Activated gamma-delta T cell treated with anti-CD3 and anti-CD28 coated beads, Interleukin-2, amount 50 U/mL, for 16 hours (primary cell): Measurements from ENCODE around the gene RLIM.
"Not testable (repeated sequence)": the region's sequence is repeated elsewhere in the genome, so short reads cannot be mapped to it uniquely, and the experiment has no call there.

Source experiments
- DNase-seq: peaks from one replicate; pipeline ENCODE4 v3.0.0-alpha.2; 2020; ENCODE audit warnings: low read depth

The RLIM gene, protein sequence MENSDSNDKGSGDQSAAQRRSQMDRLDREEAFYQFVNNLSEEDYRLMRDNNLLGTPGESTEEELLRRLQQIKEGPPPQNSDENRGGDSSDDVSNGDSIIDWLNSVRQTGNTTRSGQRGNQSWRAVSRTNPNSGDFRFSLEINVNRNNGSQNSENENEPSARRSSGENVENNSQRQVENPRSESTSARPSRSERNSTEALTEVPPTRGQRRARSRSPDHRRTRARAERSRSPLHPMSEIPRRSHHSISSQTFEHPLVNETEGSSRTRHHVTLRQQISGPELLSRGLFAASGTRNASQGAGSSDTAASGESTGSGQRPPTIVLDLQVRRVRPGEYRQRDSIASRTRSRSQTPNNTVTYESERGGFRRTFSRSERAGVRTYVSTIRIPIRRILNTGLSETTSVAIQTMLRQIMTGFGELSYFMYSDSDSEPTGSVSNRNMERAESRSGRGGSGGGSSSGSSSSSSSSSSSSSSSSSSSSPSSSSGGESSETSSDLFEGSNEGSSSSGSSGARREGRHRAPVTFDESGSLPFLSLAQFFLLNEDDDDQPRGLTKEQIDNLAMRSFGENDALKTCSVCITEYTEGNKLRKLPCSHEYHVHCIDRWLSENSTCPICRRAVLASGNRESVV

DNA sequence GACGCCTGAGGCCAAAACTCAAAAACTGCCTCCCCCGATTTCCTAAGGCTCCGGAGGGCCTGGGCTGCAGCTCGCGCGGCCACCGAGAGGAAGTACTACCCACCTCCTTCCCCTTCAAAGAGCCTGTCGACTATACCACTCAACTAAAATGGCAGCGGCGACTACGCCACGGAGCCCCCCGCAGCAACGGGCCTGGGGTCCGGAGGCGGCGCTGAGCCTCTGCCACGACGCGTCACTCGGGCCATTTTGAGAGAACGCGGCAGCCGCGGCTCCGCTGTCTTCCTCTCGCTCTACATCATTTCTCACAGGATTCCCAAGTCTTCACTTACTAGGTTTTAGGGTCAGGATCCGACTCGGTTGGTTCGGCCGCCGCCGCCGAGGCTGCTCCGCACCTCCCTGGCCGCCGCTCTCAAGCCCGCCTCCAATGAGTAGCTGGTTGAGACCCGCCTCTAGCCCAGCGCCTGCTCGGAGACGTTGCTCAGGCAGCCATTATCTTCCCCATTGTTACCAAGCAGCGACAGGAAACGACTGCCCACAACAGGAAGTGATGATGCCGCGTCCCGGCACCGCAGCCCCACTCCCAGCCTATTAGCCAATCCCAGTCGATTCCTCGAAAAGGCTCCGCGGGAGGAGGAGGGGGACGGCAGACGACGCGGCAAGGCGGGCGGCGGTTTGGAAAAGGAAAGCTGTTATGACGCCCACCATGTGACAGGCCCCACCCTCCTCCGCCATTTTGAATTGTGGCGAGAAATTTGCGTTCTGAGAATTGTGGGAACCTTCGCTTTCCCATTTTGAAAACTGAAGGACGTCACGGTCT lies at the start of gene RLIM:
Gene RLIM (minus strand): TSS at position 532 of the 817 bp plus-strand sequence. CDS start 18,647 bp downstream, outside the sequence.
- DNase-seq: peak; percentile 80

DNA sequence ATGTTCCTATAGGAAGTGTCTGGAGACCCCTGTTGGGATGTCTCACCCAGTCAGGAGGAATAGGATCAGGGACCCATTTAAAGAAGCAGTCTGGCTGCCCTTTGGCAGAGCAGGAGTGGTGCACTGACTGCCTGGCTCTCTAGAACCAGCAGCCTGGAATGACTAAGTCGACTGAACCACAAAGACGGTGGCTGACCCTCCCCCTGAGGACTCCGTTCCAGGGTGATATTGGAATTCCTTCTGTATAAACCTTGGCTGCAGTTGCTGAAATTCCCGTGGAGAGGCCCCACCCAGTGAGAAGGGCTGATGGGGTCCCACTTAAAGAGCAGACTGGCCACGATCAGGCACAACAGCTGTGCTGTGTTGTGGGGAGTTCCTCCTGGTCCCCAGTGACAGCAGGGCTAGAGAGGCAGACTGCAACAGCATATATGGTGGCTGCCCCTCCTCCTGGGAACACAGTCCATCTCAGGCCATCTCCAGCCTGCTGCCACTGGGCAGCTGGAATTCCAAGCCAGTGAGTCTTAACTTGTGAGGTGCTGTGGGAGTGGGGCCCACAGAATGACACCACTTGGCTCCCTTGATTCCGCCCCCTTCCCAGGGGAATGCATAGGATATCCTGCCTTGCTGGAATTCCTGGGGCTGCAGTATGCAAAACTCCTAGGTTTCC lies 41.8 kb upstream of the RLIM start:
- no peak for DNase-seq

DNA sequence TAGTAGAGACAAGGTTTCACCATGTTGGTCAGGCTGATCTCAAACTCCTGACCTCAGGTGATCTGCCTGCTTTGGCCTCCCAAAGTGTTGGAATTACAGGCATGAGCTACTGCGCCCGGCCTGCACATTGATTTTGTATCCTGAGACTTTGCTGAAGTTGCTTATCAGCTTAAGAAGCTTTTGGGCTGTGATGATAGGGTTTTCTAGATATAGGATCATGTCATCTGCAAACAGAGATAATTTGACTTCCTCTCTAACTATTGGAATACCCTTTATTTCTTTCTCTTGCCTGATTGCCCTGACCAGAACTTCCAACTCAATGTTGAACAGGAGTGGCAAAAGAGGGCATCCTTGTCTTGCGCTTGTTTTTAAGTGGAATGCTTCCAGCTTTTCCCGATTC lies 40.5 kb upstream of the RLIM start:
- not testable (repeated sequence) for DNase-seq

DNA sequence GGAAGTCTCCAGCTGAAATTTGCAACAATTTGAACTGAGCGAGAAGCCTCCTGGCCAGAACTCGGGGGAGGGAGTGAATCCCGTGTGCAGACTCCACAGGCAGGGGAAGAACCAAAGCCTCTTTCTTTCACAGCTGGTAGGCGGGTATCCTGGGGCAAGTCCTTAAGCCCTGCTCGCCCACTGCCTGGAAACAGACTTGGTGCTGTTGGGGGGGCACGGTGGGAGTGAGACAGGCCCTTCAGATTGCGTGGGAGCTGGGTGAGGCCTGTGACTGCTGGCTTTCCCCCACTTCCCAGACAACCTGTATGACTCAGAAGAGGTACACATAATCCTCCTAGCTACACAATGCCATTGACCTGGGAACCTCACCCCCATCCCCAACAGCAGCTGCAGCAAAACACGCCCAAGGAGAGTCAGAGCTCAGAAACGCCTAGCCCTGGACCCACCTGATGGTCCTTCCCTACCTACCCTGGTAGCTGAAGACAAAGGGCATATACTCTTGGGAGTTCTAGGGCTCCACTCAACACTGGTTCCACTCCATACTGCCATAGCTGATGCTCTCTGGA lies 22.4 kb upstream of the RLIM start:
- DNase-seq: no peak

DNA sequence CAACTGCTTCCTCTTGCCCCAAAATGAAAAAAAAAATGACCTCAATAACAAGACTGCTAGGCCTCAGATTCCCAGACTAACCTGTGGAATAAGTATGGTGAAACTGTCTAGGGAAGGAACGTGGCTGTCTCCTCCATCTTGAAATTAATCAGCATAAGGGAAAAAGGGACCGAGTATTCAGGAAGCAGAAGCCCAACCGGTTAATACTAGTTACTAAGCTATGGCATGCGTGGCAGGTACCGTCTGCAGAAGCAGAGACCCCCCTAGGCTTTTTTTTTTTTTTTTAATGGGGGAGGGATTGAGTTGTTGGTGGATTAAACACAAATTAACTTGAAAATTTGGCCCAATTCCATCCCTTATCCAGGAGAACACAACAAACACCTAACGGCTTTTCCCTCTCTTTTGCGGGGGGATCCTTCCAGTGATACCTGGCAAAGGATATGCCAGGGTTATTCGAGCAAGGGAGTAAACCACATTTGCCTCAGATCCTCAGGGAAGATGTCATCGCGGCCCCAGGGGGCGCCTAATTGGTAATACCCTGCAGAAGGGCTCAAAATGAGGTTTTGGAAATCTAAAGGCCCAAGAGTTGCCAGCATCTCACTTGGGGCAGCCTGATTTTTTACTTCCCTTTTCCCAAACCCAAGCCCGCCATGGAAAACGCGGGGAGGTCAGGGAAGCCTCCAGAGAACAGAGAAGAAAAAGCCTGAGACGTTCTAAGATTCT lies 893 bp downstream of the RLIM start:
- no peak for DNase-seq

DNA sequence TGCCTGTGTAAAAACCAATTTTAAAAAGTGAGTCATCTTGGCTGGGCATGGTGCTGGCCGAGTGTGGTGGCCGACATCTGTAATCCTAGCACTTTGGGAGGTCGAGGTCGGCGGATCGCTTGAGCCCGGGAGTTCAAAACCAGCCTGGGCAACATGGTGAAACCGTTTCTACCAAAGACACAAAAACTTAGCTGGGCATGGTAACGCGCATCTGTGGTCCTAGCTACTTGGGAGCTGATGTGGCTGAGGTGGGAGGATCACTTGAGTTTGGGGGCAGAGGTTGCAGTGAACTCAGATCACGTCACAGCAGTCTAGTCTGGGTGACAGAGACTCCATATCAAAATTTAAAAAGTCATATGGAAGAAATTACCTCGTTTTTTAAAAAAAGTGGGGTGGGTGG lies 7.6 kb downstream of the RLIM start:
- DNase-seq: no peak

DNA sequence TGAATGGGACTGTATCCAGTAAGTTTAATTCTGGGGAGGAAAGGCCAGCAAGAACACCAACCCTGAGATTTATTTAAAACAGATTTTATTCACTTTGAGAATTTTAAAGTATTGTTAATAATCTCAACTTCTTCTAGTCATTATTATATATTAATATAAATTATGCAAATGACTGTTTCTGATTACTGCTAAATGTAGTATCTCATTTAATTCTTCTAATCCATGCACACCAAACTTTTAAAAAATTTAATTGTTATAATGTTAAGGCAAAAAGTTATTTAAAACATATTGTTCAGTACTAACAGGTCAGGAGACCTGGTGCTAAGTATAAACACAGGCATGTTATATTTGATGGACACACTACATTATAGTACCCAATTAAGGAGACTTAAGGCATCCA lies 8.1 kb downstream of the RLIM start:
- no peak for DNase-seq

DNA sequence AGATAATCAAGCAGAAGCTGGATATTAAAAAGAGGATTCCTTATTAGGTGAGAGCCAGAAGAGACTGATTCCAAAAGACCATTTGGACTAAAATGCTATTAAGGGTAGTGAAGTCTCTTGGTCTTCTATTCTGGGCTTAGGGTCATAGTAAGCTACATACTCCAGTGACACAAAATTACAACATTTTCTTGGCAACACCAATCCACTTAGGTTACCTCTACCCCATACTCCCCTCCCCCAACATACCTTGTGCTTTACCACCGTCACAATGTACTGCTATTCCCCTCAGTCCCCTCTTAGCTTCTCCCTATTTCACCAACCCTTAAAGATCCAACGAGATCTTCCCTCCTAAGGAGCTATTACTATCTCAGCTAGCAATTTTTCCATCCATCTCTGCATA lies 11.4 kb downstream of the RLIM start:
- DNase-seq: no peak

DNA sequence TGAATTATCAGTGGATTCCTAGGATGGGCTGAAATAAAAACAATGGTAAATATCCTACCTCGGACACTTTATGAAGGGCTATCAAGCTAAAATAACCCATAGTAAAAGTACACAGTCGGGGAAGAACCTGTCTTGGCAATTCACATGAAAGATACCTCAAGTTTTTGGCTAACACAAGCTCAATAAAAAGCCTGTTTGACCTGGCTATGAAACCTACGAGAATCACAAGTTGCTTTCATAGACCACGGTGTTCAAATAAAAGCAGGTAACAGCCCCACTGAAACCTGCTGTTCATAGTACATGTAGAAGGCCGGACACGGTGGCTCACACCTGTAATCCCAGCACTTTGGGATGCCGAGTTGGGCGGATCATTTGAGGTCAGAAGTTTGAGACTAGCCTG lies 12.3 kb downstream of the RLIM start:
- DNase-seq: no peak

DNA sequence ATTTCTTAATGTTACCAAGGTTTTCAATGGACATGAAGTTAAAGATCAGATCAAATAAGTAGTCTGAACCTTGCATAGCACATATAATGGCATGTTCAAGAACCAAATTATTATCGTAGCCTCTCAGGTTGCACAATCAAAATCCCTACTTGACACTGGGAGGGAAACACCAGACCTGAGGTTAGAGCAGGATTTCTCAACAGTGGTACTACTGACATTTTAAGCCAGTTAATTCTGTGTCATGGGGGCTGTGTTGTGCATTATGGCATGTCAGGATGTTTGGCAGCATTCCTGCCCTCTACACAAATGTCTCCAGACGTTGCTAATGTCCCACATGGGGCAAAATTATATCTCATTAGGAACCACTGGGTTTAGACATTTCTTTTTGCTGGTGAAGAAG lies 20.8 kb downstream of the RLIM start:
- no peak for DNase-seq

DNA sequence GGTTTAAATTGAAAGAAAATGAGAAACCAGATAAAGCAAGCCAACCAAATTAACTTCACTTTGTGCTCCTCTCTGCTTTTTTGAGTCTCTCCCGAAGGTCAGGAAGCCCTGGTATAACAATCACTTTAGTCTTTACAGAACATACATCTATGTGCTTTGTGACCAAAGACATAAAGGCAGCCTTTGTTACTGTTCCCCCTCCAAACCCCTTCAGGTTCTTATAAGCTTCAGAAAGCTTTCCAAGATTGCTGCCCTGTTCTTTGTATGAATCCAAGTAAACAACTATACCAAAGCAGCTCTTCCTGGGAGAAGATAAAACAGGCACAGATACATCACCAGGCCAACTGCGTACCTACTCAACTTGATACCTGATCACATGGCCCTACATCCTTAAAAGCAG lies 28.7 kb downstream of the RLIM start:
- DNase-seq: no peak

DNA sequence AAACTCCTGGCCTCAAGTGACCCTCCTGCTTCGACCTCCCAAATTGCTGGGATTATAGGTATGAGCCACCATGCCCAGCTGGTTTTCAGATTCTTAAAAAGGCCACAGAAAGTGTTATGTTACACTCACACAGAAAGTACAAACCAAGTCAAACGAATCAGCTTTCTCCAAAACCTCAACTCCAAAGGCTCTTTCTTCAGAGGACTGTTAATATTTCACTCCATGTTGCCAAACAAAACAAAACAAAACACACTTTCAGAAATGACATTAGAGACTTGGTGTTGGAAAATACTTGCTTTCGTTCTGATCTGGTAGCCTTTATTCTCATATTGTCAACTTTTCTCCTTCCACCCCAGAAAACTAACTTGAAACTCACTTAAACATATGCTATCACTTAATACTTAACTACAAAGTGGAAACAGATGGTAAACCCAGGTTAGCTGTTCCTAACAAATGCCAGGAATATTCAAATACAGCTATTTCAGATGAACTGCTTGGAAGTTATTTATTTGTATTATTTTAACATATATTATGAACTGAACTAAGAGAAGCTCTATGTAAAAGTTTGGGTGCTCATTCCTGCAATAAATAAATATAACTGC lies 34.7 kb downstream of the RLIM start:
- no peak for DNase-seq

DNA sequence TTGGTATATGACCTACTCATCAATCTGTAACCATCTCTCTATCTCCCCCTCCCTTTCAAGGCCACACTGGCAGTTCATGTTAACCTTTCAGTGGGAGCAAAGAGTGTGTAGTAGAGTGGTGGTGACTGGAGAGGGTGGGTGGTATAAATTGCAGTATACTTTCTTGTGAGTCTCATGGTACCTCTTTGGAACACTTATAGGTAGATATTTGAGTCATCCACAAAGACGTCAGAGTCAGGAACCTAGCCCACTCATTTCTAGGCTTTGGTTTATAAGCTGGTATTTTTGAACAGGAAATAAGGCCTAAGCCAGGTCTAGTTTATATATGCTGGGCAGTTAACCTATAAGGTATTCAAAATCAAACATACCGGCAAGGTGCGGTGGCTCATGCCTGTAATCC lies 36.3 kb downstream of the RLIM start:
- DNase-seq: no peak

DNA sequence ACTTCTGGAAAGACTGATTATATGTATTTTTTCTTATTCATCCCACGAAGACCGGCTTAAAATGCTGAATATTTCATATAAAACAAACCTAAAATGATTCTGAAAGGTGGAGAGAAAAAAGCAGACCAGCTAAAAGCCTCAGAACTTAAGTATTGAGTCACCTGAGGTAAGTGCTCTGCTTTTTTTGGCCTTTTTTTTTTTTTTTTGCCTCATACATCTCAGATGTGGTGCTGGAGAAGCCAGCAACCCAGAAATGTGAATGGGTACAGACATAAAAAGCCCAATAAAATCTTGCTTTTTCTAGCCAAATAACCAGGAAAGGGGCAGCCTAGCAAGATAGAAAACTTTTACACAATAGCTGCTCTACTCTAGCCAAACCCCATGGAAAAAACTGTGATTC lies 57.0 kb downstream of the RLIM start:
- DNase-seq: no peak

DNA sequence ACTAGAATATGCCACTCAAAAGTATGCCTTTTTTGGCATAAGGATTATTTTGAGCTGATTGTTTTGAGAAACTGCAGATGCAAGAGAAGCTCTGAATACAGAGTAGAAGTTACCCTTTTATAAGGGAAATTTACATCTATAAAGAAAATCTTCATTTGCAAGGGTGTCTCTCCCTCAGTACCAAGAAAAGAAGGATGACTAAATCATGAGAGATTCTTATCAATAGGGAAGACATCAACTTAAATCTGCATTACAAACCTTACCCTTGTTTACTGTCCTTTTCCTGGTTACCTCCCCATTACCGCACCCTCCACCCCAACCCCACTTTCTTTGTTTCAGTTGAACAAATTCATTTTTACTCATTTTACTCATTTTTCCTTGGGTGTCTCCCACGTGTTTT lies 62.5 kb downstream of the RLIM start:
- DNase-seq: no peak

DNA sequence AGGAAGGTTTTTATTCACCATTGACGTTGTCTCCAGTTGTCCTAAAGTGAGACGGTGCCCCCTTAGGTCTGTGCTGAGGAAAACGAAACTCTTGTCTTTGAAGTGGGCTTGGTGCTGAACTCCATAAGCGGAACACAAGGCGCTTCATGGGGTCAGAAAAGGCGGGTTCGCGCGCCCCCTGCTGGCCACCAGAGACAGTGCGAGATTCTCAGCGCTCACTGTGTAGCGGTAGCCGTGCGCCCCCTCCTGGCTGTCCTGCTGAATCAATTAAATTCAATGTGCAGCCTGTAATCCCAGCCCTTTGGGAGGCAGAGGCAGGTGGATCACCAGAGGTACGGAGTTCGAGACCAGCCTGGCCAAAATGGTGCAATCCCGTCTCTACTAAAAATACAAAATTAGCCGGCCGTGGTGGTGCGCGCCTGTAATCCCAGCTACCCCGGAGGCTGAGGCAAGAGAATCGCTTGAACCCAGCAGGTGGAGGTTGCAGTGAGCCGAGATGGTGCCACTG lies 64.1 kb downstream of the RLIM start:
- peak; percentile 85 for DNase-seq

DNA sequence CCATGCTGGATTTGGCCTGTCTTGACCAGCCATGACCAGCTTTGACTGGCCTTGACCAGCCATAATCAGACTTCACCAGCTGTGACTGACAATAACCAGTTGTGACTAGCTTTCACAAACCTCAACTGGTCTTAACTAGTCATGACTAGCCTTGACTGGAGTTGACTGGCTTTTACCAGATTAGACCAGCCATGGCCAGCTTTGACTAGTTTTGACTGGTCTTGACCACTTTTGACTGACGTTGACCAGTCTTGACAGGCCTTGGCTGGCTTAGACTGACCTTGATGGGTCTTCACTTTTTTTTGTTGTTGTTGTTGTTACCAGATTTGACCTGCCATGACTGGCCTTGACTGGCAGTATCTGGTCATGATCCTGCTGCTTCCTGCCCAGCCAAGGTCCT lies 67.4 kb downstream of the RLIM start:
- DNase-seq: no peak

DNA sequence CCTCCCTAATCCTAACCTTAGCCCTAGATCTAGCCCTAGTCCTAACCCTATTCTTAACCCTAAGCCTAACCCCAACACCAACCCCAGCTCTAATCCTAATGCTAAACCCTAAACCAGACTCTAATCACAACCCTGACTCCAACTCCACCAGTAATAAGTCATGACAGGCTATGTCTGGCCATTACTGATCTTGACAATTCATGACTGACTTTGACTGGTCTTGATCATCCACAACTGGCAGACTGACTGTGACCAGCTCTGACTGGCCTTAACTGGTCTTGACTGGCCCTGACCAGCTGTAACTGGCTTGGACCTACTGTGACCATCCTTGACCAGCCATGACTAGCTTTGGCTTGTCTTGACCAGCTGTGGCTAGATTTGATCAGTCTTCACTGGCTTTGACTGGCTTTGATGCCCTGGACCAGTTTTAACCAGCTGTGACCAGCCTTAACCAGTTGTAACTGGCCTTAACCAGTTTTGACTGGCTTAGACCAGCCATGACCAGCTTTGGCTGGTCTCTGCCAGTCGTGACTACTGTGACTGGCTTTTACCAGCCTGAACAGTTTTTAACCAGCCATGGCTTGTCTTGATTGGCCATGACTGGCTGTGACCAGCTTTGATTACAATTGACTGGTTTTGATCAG lies 68.4 kb downstream of the RLIM start:
- DNase-seq: no peak

DNA sequence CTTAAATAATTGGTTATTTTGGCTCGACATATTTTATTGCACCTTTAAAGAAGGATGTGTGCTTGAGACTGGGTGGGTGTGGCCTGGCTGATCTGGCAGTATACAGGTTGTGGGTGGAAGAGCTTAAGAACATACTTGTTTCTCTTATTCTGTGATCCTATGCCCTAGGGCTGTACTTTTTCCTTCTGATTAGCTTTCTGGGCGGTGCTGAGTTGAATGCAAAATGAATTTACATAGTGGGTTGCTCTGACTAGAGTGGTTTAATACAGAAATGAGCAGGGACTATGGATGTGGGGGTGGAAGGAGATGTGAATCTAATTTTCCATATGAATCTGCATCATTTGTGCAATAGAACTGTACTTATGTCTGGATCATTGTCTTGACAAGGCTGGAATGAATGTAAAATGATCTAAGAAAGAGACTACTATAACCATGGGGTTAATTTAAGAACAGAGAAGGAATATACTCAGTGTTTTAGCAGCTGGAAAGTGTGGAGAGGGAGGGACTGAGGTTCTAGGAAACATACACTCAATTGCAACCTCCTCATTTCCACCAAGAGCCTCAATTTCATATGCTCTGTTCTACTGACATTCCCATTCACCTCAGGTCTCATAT lies 73.7 kb downstream of the RLIM start:
- DNase-seq: no peak
